RWPE2 (cell line): Measurements from ENCODE around the gene CAPSL.

ENCODE experiments used
- ATAC-seq: fragments of 200-7000 bp; cut with Tn5 transposase; 3 replicates; pipeline ENCODE4 v1.9.1; 2021; ENCODE audit warnings: low read depth
- DNase-seq: peaks from one replicate; pipeline ENCODE4 v3.0.0-alpha.2; 2020; ENCODE audit warnings: low spot score
- H3K27ac ChIP-seq: fragments of 450-650 bp; 2 replicates; pipeline ENCODE4 v1.5.1; 2017; ENCODE audit warnings: mild to moderate bottlenecking; ENCODE audit not compliant: poor library complexity, severe bottlenecking
- H3K27me3 ChIP-seq: fragments of 250-450 bp; sonication (Bioruptor Pico); 2 replicates; pipeline ENCODE4 v1.5.1; 2021; ENCODE audit warnings: mild to moderate bottlenecking, moderate library complexity; ENCODE audit not compliant: insufficient read depth, poor library complexity, severe bottlenecking
- H3K36me3 ChIP-seq: fragments of 250-450 bp; sonication (Bioruptor Pico); 2 replicates; pipeline ENCODE4 v1.5.1; 2020; ENCODE audit warnings: low read depth, mild to moderate bottlenecking, moderate library complexity
- H3K4me1 ChIP-seq: fragments of 250-450 bp; sonication (Bioruptor Pico); 2 replicates; pipeline ENCODE4 v1.5.1; 2021; ENCODE audit warnings: mild to moderate bottlenecking, moderate library complexity; ENCODE audit not compliant: insufficient read depth, poor library complexity, severe bottlenecking
- H3K4me3 ChIP-seq: fragments of 250-450 bp; sonication (Bioruptor Pico); 2 replicates; pipeline ENCODE4 v1.5.1; 2021; ENCODE audit warnings: mild to moderate bottlenecking, moderate library complexity; ENCODE audit not compliant: severe bottlenecking
- H3K9me3 ChIP-seq: fragments of 250-450 bp; sonication (Bioruptor Pico); 2 replicates; pipeline ENCODE4 v1.5.1; 2021; ENCODE audit warnings: mild to moderate bottlenecking, moderate library complexity; ENCODE audit not compliant: severe bottlenecking
- CTCF ChIP-seq: fragments of 450-650 bp; IDR thresholded peaks from one replicate; pipeline ENCODE4 v1.5.1; 2017; ENCODE audit warnings: mild to moderate bottlenecking, moderate library complexity; ENCODE audit not compliant: poor library complexity, severe bottlenecking

CAPSL gene

GRCh38 chr5:35971878-35972210 lies 33.4 kb upstream of the CAPSL start:
- no peak overlapping the region for H3K4me3 ChIP-seq
- TF ChIP-seq CTCF: no peak
- ATAC-seq (no peak), DNase-seq (no peak)
- no peaks in the 10 kb centered on the region for H3K36me3 ChIP-seq
- H3K9me3 ChIP-seq: peaks cover under 1% of the 10 kb centered on the region
- no peak overlapping the region for H3K27ac ChIP-seq
- peaks cover 3% of the 10 kb centered on the region for H3K27me3 ChIP-seq
- no peaks in the 10 kb centered on the region for H3K4me1 ChIP-seq

- no peak for ATAC-seq
- Histone ChIP-seq H3K4me1 (no peaks in the 10 kb centered on the region), H3K36me3 (no peaks in the 10 kb centered on the region), H3K27ac (no peak overlapping the region), H3K9me3 (peaks cover 1% of the 10 kb centered on the region), H3K27me3 (peaks cover 3% of the 10 kb centered on the region), H3K4me3 (no peak overlapping the region)
- TF ChIP-seq CTCF: no peak
- no peak for DNase-seq
Observed at GRCh38 chr5:35971186-35971877, 32.9 kb upstream of the CAPSL start.

- Histone ChIP-seq H3K36me3 (no peaks in the 10 kb centered on the region), H3K4me1 (no peaks in the 10 kb centered on the region), H3K27me3 (peaks cover 2% of the 10 kb centered on the region), H3K9me3 (peaks cover 1% of the 10 kb centered on the region), H3K4me3 (no peak overlapping the region), H3K27ac (no peak overlapping the region)
- ATAC-seq (no peak), DNase-seq (no peak)
- peak; percentile 54 for TF ChIP-seq CTCF
Observed at GRCh38 chr5:35963381-35963843, 25.0 kb upstream of the CAPSL start.

- Histone ChIP-seq H3K4me1 (no peaks in the 10 kb centered on the region), H3K9me3 (no peaks in the 10 kb centered on the region), H3K36me3 (no peaks in the 10 kb centered on the region), H3K27me3 (peaks cover 2% of the 10 kb centered on the region), H3K27ac (no peak overlapping the region), H3K4me3 (no peak overlapping the region)
- DNase-seq: no peak
- TF ChIP-seq CTCF: no peak
- ATAC-seq: no peak
Observed at GRCh38 chr5:35960328-35960727, 21.9 kb upstream of the CAPSL start.

GRCh38 chr5:35956429-35956828 lies 18.0 kb upstream of the CAPSL start:
- no peak overlapping the region for H3K4me3 ChIP-seq
- peaks cover 17% of the 10 kb centered on the region for H3K27me3 ChIP-seq
- H3K27ac ChIP-seq: no peak overlapping the region
- ATAC-seq (peak; percentile 84), DNase-seq (no peak)
- H3K9me3 ChIP-seq: no peaks in the 10 kb centered on the region
- H3K4me1 ChIP-seq: no peaks in the 10 kb centered on the region
- no peak for TF ChIP-seq CTCF
- no peaks in the 10 kb centered on the region for H3K36me3 ChIP-seq
